ENCODE results near the gene ADGRG3. TPM values are rescaled to one million over a fixed set of nuclear protein-coding genes. Genes with fewer than 3 reads are reported as not detected.

The ADGRG3 gene
- total and polyA plus RNA-seq, 8 donors = 0.46 to 50.2 (median 1.7) TPM; not detected in 2

DNA sequence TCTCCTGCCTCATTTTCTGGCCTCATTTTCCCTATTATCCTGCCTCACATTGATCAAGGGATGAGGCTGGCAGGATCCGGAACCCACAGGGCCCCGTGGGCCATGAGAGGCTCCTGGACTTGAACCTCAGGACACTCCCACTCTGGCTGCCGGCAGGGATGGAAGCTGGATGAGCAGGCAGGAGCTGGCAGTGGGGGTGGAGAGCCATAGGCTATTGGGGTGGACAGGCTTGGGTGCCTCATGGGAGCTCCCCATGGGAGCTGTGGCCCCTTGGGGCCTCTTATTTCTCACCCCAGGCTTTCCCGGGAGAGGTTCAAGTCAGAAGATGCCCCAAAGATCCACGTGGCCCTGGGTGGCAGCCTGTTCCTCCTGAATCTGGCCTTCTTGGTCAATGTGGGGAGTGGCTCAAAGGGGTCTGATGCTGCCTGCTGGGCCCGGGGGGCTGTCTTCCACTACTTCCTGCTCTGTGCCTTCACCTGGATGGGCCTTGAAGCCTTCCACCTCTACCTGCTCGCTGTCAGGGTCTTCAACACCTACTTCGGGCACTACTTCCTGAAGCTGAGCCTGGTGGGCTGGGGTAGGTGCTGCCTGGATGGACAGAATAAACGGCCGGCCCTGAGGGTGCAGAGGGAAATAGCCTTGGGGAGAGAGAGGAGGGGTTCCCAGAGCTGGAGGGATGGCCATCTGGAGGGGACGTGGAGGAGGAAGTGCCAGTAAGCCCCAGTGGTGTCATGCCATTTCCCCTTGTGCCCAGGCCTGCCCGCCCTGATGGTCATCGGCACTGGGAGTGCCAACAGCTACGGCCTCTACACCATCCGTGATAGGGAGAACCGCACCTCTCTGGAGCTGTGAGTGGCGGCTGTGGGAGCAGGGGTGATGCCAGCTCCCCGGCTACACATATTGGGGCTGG lies 15.8 kb downstream of the ADGRG3 start:
- no peaks in the 10 kb centered on the region for H3K36me3 ChIP-seq

DNA sequence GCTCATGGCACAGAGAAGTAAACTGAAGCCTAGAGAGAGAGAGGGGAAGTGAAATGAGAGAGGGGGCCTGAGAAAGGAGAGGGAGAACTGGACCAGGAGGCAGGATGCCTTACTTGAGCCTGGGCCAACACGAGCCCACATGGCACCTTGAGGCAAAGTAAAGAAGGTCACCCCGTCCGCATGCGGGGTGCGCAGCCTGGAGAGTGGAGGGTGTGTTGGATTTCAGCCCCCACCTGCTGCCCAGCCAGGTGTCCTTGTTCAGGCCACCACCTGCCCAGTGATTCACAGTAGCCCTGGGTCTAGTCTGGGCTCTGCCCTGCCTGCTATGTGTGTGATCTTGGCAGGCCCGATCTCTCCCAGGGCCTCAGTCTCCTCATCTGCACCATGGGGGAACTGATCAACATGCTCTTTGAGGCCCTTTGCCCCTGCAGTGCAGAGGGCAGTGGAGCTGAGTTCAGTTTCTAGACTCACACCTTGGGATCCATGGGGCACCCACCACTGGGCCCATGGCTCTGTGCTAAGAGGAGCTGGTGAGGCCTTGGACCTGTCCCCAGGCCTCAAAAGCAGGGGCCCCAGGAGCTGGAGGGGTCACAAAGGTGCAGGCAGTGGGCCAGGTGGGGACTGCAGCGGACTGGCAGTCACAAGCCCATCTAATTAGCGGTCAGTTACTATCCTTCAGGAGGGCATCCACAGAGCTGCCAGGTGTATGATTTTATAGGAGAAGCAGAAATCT lies 16.7 kb downstream of the ADGRG3 start:
- no peak for TF ChIP-seq EP300 (IDR thresholded peaks at IDR 0.05)
- no peak for TF ChIP-seq POLR2A (IDR thresholded peaks at IDR 0.05)
- no peak for TF ChIP-seq POLR2AphosphoS5 (IDR thresholded peaks at IDR 0.05)
- TF ChIP-seq, protein P1, sequence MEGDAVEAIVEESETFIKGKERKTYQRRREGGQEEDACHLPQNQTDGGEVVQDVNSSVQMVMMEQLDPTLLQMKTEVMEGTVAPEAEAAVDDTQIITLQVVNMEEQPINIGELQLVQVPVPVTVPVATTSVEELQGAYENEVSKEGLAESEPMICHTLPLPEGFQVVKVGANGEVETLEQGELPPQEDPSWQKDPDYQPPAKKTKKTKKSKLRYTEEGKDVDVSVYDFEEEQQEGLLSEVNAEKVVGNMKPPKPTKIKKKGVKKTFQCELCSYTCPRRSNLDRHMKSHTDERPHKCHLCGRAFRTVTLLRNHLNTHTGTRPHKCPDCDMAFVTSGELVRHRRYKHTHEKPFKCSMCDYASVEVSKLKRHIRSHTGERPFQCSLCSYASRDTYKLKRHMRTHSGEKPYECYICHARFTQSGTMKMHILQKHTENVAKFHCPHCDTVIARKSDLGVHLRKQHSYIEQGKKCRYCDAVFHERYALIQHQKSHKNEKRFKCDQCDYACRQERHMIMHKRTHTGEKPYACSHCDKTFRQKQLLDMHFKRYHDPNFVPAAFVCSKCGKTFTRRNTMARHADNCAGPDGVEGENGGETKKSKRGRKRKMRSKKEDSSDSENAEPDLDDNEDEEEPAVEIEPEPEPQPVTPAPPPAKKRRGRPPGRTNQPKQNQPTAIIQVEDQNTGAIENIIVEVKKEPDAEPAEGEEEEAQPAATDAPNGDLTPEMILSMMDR (IDR thresholded peaks at IDR 0.05) = no peak
- no peaks in the 10 kb centered on the region for H3K36me3 ChIP-seq
- H3K4me3 ChIP-seq = no peak overlapping the region
- no peaks in the 10 kb centered on the region for H3K9me3 ChIP-seq
- intact Hi-C loops (cut with DNase I; ENCODE audit: low total_unique reads) = no loop called here
- H3K4me1 ChIP-seq = peaks cover 7 to 13% (median 13%) of the 10 kb centered on the region in 4 donors
- peaks cover 0 to 4% (median 0%) of the 10 kb centered on the region in 3 donors for H3K27me3 ChIP-seq
- H3K27ac ChIP-seq = no peak overlapping the region
- no peak for DNase-seq
- 88 to 96% (median 95%) methylated on average over 7 to 8 of the region's 8 CpGs for WGBS, 5 donors

More for the DNA sequence above, 15.8 kb downstream of the ADGRG3 start:
- H3K27me3 ChIP-seq = no peaks in the 10 kb centered on the region
- no peak for DNase-seq
- intact Hi-C loops (cut with DNase I; ENCODE audit: low total_unique reads) = no loop called here
- TF ChIP-seq, protein P1 (IDR thresholded peaks at IDR 0.05) = no peak
- TF ChIP-seq POLR2A (IDR thresholded peaks at IDR 0.05) (no peak), EP300 (IDR thresholded peaks at IDR 0.05) (no peak), POLR2AphosphoS5 (IDR thresholded peaks at IDR 0.05) (no peak)
- 82 to 90% (median 89%) methylated on average over 17 to 18 of the region's 18 CpGs for WGBS, 5 donors
- H3K4me3 ChIP-seq = no peak overlapping the region
- H3K27ac ChIP-seq = no peak overlapping the region
- no peaks in the 10 kb centered on the region for H3K9me3 ChIP-seq
- peaks cover 3 to 4% (median 4%) of the 10 kb centered on the region in 4 donors for H3K4me1 ChIP-seq

GRCh38 chr16:57685633-57686032 lies 17.5 kb downstream of the ADGRG3 start:
- TF ChIP-seq EP300 (IDR thresholded peaks at IDR 0.05) = no peak
- TF ChIP-seq POLR2AphosphoS5 (IDR thresholded peaks at IDR 0.05) = no peak
- TF ChIP-seq POLR2A (IDR thresholded peaks at IDR 0.05) = no peak
- TF ChIP-seq, protein P1 (IDR thresholded peaks at IDR 0.05) = no peak
- Histone ChIP-seq H3K9me3 (no peaks in the 10 kb centered on the region), H3K27ac (no peak overlapping the region), H3K27me3 (peaks cover 0 to 9% (median 0%) of the 10 kb centered on the region in 3 donors), H3K4me1 (peaks cover 7 to 21% (median 14%) of the 10 kb centered on the region in 4 donors), H3K36me3 (no peaks in the 10 kb centered on the region), H3K4me3 (no peak overlapping the region)
- intact Hi-C loops (cut with DNase I; ENCODE audit: low total_unique reads) = no loop called here
- WGBS, 5 donors = 86 to 91% (median 88%) methylated on average over 11 of the region's 11 CpGs
- DNase-seq = no peak

- TF ChIP-seq EP300 (IDR thresholded peaks at IDR 0.05) (no peak), POLR2AphosphoS5 (IDR thresholded peaks at IDR 0.05) (no peak), POLR2A (IDR thresholded peaks at IDR 0.05) (no peak)
- TF ChIP-seq, protein P1 (IDR thresholded peaks at IDR 0.05) = no peak
- DNase-seq = no peak
- Histone ChIP-seq H3K27me3 (peaks cover 0 to 13% (median 0%) of the 10 kb centered on the region in 3 donors), H3K27ac (no peak overlapping the region), H3K4me1 (peaks cover 7 to 25% (median 14%) of the 10 kb centered on the region in 4 donors), H3K4me3 (no peak overlapping the region), H3K9me3 (no peaks in the 10 kb centered on the region), H3K36me3 (no peaks in the 10 kb centered on the region)
- intact Hi-C loops (cut with DNase I; ENCODE audit: low total_unique reads) = no loop called here
- 43 to 96% (median 85%) methylated on average over 2 to 4 of the region's 4 CpGs for WGBS, 5 donors
These were observed 18.5 kb downstream of the ADGRG3 start for GRCh38 chr16:57686577-57686976.

Measured in stomach (tissue), 9 donors.